Right lobe of liver (tissue), 4 donors: ENCODE results near the gene PRSS27.

Experiments used
- CTCF ChIP-seq, 4 donors: fragments of 200-600 bp in 3 of 4; fragments of 450-650 bp in 1 of 4; IDR thresholded peaks; one replicate each; pipeline versions ENCODE4 v1.5.1 to v1.8.0; 2016 to 2022; ENCODE audit warnings: antibody characterized with exemption in 4 of 4, mild to moderate bottlenecking in 2 of 4
- POLR2A ChIP-seq: fragments of 450-650 bp; IDR thresholded peaks from one replicate; pipeline ENCODE4 v1.6.1; 2017; ENCODE audit warnings: antibody characterized with exemption, mild to moderate bottlenecking
- donor health status: DM: no; HTN: no; CAD: no.
- donor health status: DM: no; HTN: no; CAD: no.
- donor health status: DM: no; HTN: yes; CAD: no.

GRCh38 chr16:2675021-2675420 lies 45.0 kb downstream of the PRSS27 start:
- TF ChIP-seq CTCF (IDR thresholded peaks at IDR 0.05) (no peak), POLR2A (no peak)
